ENCODE data around the gene LRBA.

LRBA gene

DNA sequence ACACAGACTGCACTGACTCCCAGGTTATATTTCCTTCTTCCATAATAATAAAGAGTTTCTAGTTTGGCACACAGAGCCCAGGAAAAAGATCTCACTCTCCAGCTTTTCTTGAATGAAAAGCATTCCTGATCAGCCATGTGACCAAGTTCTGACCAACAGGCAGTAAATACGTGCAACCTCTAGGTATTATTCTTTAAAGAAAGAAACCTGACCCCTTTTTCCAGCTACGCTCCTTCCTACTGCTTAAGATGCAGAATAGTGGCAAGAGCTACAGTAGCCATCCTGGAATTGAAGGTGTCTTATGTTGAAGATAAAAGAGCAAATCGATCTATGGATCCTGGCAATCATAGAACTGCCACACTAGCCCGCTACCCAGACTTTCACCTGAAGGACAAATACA, 76.7 kb downstream of the LRBA start:
- Histone ChIP-seq H3K4ac (ENCODE audit: low read length) (no peak overlapping the region), H2BK12ac (ENCODE audit: low read length) (no peak overlapping the region), H2BK120ac (ENCODE audit: low read depth, low read length) (no peak overlapping the region), H3K79me1 (ENCODE audit: low read depth, low read length) (no peaks in the 10 kb centered on the region), H3K4me2 (ENCODE audit: insufficient read depth, low read length, poor library complexity, severe bottlenecking) (no peak overlapping the region), H4K8ac (ENCODE audit: low read depth, low read length) (no peak overlapping the region), H2BK15ac (ENCODE audit: low read length) (no peak overlapping the region), H2AFZ (ENCODE audit: low read length) (peak overlapping the region; percentile 59), H3K4me3 (ENCODE audit: low read length in 2 of 2) (no peak overlapping the region), H3K27me3 (ENCODE audit: control insufficient read depth in 3 of 3, insufficient read depth in 3 of 3, low read depth in 1 of 3, low read length in 3 of 3) (no peaks in the 10 kb centered on the region), H3K4me1 (ENCODE audit: control insufficient read depth in 2 of 2, insufficient read depth in 1 of 2, low read depth in 1 of 2, low read length in 2 of 2) (peaks cover 2 to 6% of the 10 kb centered on the region in 2 donors), H3K23ac (ENCODE audit: low read depth, low read length, poor library complexity) (no peak overlapping the region), H2BK5ac (ENCODE audit: low read length) (no peak overlapping the region), H4K91ac (ENCODE audit: low read depth, low read length, poor library complexity) (no peak overlapping the region), H3K36me3 (replicated peaks in 1 of 2; ENCODE audit: control insufficient read depth in 2 of 2, insufficient read depth in 2 of 2, low read length in 2 of 2) (no peaks in the 10 kb centered on the region), H2AK5ac (ENCODE audit: low read depth, low read length) (no peak overlapping the region), H3K9me3 (replicated peaks in 1 of 2; ENCODE audit: control insufficient read depth in 2 of 2, insufficient read depth in 1 of 2, low read depth in 1 of 2, low read length in 2 of 2) (no peaks in the 10 kb centered on the region), H3K27ac (replicated peaks; ENCODE audit: low read length) (peak overlapping the region; percentile 64), H3K18ac (ENCODE audit: low read length) (no peak overlapping the region), H3K9ac (ENCODE audit: low read depth, low read length, poor library complexity) (no peak overlapping the region), H3K14ac (ENCODE audit: low read length) (no peak overlapping the region)
- peak; percentile 54 for DNase-seq (ENCODE audit: low spot score)
- no CpG with 5 or more reads among the region's 4 CpGs for WGBS, 2 donors (ENCODE audit: extremely low coverage in 2 of 2, insufficient read length in 2 of 2, insufficient replicate concordance in 1 of 2)

GRCh38 chr4:150934022-150934421, 81.1 kb downstream of the LRBA start:
- no peaks in the 10 kb centered on the region for H3K27me3 ChIP-seq (ENCODE audit: control insufficient read depth in 3 of 3, insufficient read depth in 3 of 3, low read depth in 1 of 3, low read length in 3 of 3)
- H2BK12ac ChIP-seq (ENCODE audit: low read length) = no peak overlapping the region
- no peak overlapping the region for H3K4me3 ChIP-seq (ENCODE audit: low read length in 2 of 2)
- no CpG with 5 or more reads among the region's 1 CpG for WGBS, 2 donors (ENCODE audit: extremely low coverage in 2 of 2, insufficient read length in 2 of 2, insufficient replicate concordance in 1 of 2)
- H3K14ac ChIP-seq (ENCODE audit: low read length) = no peak overlapping the region
- no peak for DNase-seq (ENCODE audit: low spot score)
- H2AFZ ChIP-seq (ENCODE audit: low read length) = no peak overlapping the region
- peaks cover 2% of the 10 kb centered on the region for H3K79me1 ChIP-seq (ENCODE audit: low read depth, low read length)
- H3K23ac ChIP-seq (ENCODE audit: low read depth, low read length, poor library complexity) = no peak overlapping the region
- H3K4ac ChIP-seq (ENCODE audit: low read length) = no peak overlapping the region
- H3K4me1 ChIP-seq (ENCODE audit: control insufficient read depth in 2 of 2, insufficient read depth in 1 of 2, low read depth in 1 of 2, low read length in 2 of 2) = peaks cover 2 to 6% of the 10 kb centered on the region in 2 donors
- no peak overlapping the region for H2BK15ac ChIP-seq (ENCODE audit: low read length)
- no peak overlapping the region for H3K9ac ChIP-seq (ENCODE audit: low read depth, low read length, poor library complexity)
- H3K27ac ChIP-seq (replicated peaks; ENCODE audit: low read length) = no peak overlapping the region
- H3K36me3 ChIP-seq (replicated peaks in 1 of 2; ENCODE audit: control insufficient read depth in 2 of 2, insufficient read depth in 2 of 2, low read length in 2 of 2) = no peaks in the 10 kb centered on the region
- no peak overlapping the region for H4K8ac ChIP-seq (ENCODE audit: low read depth, low read length)
- H3K9me3 ChIP-seq (replicated peaks in 1 of 2; ENCODE audit: control insufficient read depth in 2 of 2, insufficient read depth in 1 of 2, low read depth in 1 of 2, low read length in 2 of 2) = no peaks in the 10 kb centered on the region
- H3K18ac ChIP-seq (ENCODE audit: low read length) = no peak overlapping the region
- H3K4me2 ChIP-seq (ENCODE audit: insufficient read depth, low read length, poor library complexity, severe bottlenecking) = no peak overlapping the region
- no peak overlapping the region for H4K91ac ChIP-seq (ENCODE audit: low read depth, low read length, poor library complexity)
- no peak overlapping the region for H2AK5ac ChIP-seq (ENCODE audit: low read depth, low read length)
- no peak overlapping the region for H2BK120ac ChIP-seq (ENCODE audit: low read depth, low read length)
- no peak overlapping the region for H2BK5ac ChIP-seq (ENCODE audit: low read length)

GRCh38 chr4:150931796-150932195, 83.3 kb downstream of the LRBA start:
- H3K4me3 ChIP-seq (ENCODE audit: low read length in 2 of 2) = no peak overlapping the region
- H3K9ac ChIP-seq (ENCODE audit: low read depth, low read length, poor library complexity) = no peak overlapping the region
- no peak overlapping the region for H3K4ac ChIP-seq (ENCODE audit: low read length)
- WGBS, 2 donors (ENCODE audit: extremely low coverage in 2 of 2, insufficient read length in 2 of 2, insufficient replicate concordance in 1 of 2) = no CpG with 5 or more reads among the region's 2 CpGs
- no peak overlapping the region for H3K23ac ChIP-seq (ENCODE audit: low read depth, low read length, poor library complexity)
- H3K18ac ChIP-seq (ENCODE audit: low read length) = no peak overlapping the region
- no peak overlapping the region for H4K91ac ChIP-seq (ENCODE audit: low read depth, low read length, poor library complexity)
- H2BK15ac ChIP-seq (ENCODE audit: low read length) = no peak overlapping the region
- no peak overlapping the region for H2AFZ ChIP-seq (ENCODE audit: low read length)
- H3K79me1 ChIP-seq (ENCODE audit: low read depth, low read length) = peaks cover 2% of the 10 kb centered on the region
- H3K4me1 ChIP-seq (ENCODE audit: control insufficient read depth in 2 of 2, insufficient read depth in 1 of 2, low read depth in 1 of 2, low read length in 2 of 2) = no peaks in the 10 kb centered on the region
- H3K14ac ChIP-seq (ENCODE audit: low read length) = no peak overlapping the region
- DNase-seq (ENCODE audit: low spot score) = no peak
- no peak overlapping the region for H2AK5ac ChIP-seq (ENCODE audit: low read depth, low read length)
- no peak overlapping the region for H4K8ac ChIP-seq (ENCODE audit: low read depth, low read length)
- no peaks in the 10 kb centered on the region for H3K27me3 ChIP-seq (ENCODE audit: control insufficient read depth in 3 of 3, insufficient read depth in 3 of 3, low read depth in 1 of 3, low read length in 3 of 3)
- H2BK12ac ChIP-seq (ENCODE audit: low read length) = no peak overlapping the region
- no peaks in the 10 kb centered on the region for H3K36me3 ChIP-seq (replicated peaks in 1 of 2; ENCODE audit: control insufficient read depth in 2 of 2, insufficient read depth in 2 of 2, low read length in 2 of 2)
- H3K27ac ChIP-seq (replicated peaks; ENCODE audit: low read length) = no peak overlapping the region
- no peak overlapping the region for H3K4me2 ChIP-seq (ENCODE audit: insufficient read depth, low read length, poor library complexity, severe bottlenecking)
- H2BK5ac ChIP-seq (ENCODE audit: low read length) = no peak overlapping the region
- H2BK120ac ChIP-seq (ENCODE audit: low read depth, low read length) = no peak overlapping the region
- H3K9me3 ChIP-seq (replicated peaks in 1 of 2; ENCODE audit: control insufficient read depth in 2 of 2, insufficient read depth in 1 of 2, low read depth in 1 of 2, low read length in 2 of 2) = no peaks in the 10 kb centered on the region

DNA sequence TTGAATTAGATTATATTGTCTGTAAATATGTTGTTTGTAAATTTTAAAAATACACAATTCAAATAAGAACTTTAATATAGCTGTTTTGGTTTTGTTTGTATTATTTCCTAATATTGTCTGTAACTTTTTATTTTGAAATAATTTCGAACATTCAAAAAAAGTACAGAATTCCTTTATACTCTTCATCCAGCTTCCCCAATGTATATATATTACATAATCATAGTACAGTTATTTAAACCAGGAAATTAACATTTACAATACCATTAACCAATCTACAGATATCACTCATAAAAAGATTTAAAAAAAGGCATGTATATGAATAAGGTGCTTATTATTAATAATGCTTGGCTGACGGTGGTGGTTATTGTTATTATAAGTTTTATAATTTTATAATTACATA, 84.1 kb downstream of the LRBA start:
- Histone ChIP-seq H2AFZ (ENCODE audit: low read length) (no peak overlapping the region), H3K36me3 (replicated peaks in 1 of 2; ENCODE audit: control insufficient read depth in 2 of 2, insufficient read depth in 2 of 2, low read length in 2 of 2) (no peaks in the 10 kb centered on the region), H4K91ac (ENCODE audit: low read depth, low read length, poor library complexity) (no peak overlapping the region), H2BK5ac (ENCODE audit: low read length) (no peak overlapping the region), H4K8ac (ENCODE audit: low read depth, low read length) (no peak overlapping the region), H2BK120ac (ENCODE audit: low read depth, low read length) (no peak overlapping the region), H3K9me3 (replicated peaks in 1 of 2; ENCODE audit: control insufficient read depth in 2 of 2, insufficient read depth in 1 of 2, low read depth in 1 of 2, low read length in 2 of 2) (no peaks in the 10 kb centered on the region), H3K4me1 (ENCODE audit: control insufficient read depth in 2 of 2, insufficient read depth in 1 of 2, low read depth in 1 of 2, low read length in 2 of 2) (no peaks in the 10 kb centered on the region), H3K14ac (ENCODE audit: low read length) (no peak overlapping the region), H2BK15ac (ENCODE audit: low read length) (no peak overlapping the region), H3K4me3 (ENCODE audit: low read length in 2 of 2) (no peak overlapping the region), H3K27ac (replicated peaks; ENCODE audit: low read length) (no peak overlapping the region), H2BK12ac (ENCODE audit: low read length) (no peak overlapping the region), H3K9ac (ENCODE audit: low read depth, low read length, poor library complexity) (no peak overlapping the region), H3K79me1 (ENCODE audit: low read depth, low read length) (peaks cover 2% of the 10 kb centered on the region), H3K4ac (ENCODE audit: low read length) (no peak overlapping the region), H3K4me2 (ENCODE audit: insufficient read depth, low read length, poor library complexity, severe bottlenecking) (no peak overlapping the region), H3K27me3 (ENCODE audit: control insufficient read depth in 3 of 3, insufficient read depth in 3 of 3, low read depth in 1 of 3, low read length in 3 of 3) (no peaks in the 10 kb centered on the region), H3K18ac (ENCODE audit: low read length) (no peak overlapping the region), H2AK5ac (ENCODE audit: low read depth, low read length) (no peak overlapping the region), H3K23ac (ENCODE audit: low read depth, low read length, poor library complexity) (no peak overlapping the region)
- no peak for DNase-seq (ENCODE audit: low spot score)
- WGBS, 2 donors (ENCODE audit: extremely low coverage in 2 of 2, insufficient read length in 2 of 2, insufficient replicate concordance in 1 of 2) = no CpG with 5 or more reads among the region's 2 CpGs
